GM19239 (cell line): Measurements from ENCODE around the gene SLC25A30.
"Not testable (repeated sequence)": the region's sequence is repeated elsewhere in the genome, so short reads cannot be mapped to it uniquely, and the experiment has no call there.

Experiments used
- DNase-seq: peaks from one replicate; pipeline ENCODE4 v3.0.0; 2011; ENCODE audit warnings: low spot score; ENCODE audit not compliant: insufficient read length
- FAIRE-seq: peaks from 2 replicates; lab custom pipeline; 2011; peaks lifted over from hg19 to GRCh38; lab: Jason Lieb, UNC

SLC25A30 gene

DNA sequence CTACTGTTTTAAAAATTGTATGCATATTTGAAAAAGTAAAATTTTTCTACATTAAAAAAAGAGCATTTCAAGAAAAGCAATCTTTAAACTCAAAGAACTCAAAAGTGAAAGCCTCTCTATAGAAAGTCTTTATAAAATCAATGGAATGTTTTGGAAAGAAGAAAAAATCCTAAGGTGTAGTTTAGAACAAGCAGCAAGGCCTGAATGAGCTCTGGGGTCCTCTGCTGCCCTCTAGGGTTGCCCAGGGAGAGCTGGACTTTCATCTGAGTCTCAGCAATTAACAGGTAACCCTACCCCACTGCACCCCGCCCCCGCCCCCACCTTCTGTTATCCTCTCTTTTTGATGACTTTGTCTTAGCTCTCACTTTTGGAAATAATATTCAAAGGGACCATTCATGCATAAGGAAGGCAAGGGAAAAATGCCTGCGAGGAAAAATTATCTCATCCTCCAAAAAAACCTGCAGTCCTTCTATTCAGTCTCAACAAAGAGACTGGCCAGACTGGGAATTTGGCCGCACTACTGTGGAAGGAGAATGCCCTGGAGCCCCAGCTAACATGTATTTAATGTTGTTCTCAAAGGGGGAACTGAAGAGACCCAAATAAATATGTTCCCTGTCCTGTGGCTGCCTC lies 24.1 kb downstream of the SLC25A30 start:
- DNase-seq, result peak; percentile 58
- FAIRE-seq, result no peak

DNA sequence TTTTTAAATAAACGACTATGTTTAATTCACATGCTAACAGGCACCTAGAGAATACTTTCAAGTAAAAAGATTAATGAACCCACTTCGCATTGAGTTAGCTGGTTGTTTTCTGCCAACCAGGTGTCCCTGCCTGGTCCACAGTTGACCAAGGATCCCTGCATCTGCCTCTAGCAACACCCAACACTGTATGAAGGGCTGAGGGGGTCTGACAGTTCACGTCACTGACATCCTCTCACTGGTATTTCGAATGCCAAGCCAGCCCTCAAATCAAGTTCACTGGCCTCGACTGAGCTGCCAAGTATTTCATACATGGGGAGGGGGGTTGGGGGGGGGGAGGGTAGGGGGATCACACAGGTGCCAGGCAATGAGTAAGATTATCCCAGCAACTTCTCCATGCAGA lies 25.4 kb downstream of the SLC25A30 start:
- DNase-seq (no peak), FAIRE-seq (no peak)

DNA sequence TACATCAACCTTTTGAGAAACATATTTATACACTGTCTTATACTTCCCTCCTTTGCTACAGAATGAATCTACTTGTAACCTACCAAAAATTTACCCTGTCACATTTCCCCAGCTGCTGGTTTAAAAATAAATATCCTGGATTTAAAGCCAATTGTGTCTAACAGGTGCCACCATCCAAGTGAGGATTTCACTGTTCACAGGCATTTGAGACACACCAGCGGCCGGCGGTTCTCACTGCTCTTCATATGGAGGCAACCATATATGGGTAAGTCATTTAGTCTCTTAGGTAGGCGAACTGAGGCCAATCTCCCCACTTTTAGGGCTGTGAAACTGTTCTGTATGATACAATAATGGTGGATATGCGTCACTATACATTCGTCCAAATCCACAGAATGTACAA lies 26.2 kb downstream of the SLC25A30 start:
- no peak for DNase-seq
- no peak for FAIRE-seq

DNA sequence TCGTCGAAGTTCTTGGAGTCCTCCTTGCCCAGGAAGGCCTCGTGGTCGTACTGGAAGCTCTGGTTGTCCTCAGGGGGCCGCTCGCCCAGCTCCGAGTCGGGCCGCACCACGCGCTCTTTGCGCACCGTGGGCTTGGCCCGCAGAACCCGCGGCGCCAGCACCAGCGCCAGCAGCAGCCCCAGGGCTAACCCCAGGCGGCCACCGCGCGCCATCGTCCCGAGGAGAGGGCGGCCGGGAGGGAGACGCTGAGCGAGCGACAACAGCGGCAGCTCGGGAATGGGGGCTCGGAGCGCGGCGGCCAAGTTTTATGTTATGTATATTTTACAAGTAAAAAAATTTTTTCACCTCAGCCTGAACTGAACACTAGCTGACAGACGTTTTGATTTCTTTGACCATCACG lies 27.0 kb downstream of the SLC25A30 start:
- DNase-seq, FAIRE-seq: not testable (repeated sequence)

DNA sequence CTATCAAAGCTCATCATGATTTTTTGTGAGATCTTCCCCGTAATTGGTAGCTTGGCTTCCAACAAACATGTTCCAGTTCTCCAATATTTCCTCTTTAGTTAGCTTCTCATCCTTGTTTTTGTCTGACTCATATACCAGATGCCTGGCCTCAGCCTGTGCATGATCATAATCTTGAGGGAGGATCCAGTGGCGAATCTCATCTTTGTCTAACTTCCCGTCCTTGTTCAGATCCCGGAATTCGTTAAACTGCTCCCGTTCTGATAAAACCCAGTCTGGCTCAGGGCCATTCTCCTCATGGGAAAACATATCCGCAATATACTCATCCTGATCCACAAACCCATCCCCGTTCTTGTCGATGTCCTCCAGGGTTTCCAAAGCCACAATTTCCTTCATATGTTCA lies 27.8 kb downstream of the SLC25A30 start:
- FAIRE-seq, DNase-seq: not testable (repeated sequence)

DNA sequence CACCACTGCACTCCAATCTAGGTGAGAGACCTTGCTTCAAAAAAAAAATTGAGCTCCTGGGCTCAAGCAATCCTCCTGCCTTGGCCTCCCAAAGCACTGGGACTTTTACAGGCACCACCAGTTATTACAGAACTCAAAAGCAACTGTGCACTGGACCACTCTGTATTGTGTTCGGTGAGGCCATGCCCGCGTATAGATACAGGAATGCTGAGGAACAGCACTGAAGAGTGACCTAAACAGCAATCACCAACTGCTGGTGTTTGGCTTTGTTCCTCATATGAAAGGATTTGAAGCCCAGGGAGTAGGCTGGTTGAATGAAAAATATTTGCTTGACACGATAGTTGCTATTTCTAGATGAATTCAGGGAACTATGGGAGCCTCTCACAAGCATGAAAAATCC lies 29.5 kb downstream of the SLC25A30 start:
- FAIRE-seq (no peak), DNase-seq (no peak)

DNA sequence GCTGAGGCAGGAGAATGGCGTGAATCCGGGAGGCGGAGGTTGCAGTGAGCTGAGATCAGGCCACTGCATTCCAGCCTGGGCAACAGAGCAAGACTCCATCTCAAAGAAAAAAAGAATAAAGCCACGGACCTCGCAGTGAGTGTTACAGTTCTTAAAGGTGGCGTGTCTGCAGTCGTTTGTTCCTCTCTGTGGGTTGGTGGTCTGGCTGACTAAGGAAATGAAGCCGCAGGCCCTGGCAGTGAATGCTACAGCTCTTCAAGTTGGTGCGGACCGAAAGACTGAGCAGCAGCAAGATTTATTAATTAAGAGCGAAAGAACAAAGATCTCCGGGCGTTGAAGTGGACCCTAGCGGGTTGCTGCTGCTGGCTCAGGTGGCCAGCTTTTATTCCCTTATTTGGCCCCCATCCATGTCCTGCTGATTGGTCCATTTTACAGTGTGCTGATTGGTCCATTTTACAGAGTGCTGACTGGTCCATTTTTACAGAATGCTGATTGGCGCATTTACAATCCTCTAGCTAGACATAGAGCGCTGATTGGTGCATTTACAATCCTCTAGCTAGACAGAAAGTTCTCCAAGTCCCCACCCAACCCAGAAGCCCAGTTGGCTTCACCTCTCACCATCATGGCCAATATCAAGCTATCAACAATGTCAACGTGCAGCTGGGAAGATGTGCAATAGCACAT lies 31.1 kb downstream of the SLC25A30 start:
- not testable (repeated sequence) for FAIRE-seq, DNase-seq

DNA sequence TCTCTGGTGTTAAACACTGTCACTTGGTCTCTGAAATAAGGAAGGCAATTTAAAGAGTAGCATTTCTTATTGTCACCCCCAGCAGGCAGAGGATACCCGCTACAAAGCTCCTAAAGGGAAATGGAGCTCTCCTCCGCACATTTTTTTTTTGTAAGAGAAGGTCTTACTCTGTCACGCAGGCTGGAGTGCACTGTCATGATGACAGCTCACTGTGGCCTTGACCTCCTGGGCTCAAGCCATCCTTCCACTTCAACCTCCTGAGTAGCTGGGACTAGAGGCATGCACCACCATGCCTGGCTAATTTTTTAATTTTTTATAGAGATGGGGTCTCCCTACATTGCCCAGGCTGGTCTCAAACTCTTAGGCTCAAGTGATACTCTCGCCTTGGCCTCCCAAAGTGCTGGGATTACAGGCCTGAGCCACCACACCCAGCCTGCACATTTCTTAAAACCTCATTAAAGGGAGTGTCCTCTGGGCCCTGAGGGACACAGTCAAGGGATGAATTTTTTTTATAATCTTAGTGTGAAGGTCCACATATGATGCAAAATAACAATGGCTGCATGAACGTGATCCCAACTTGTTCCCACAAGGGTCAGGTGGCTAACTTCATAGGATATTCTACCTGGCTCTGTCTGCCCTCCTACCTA lies 32.1 kb downstream of the SLC25A30 start:
- DNase-seq, result no peak
- no peak for FAIRE-seq

DNA sequence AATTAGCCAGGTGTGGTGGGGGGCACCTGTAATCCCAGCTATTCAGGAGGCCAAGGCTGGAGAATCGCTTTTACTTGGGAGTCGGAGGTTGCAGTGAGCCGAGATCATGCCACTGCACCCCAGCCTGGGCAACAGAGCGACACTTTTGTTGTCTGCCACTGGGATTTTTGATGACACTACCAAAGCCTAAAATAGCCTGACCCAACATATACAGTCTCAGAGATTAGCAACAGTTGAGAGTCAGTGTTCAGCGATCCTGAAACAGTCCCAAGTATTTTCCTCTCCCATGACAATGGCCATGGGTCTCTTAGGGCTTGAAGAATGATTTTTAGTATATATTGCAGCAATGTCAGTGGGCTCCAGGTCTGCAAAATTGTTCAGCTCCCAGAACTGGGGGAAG lies 32.9 kb downstream of the SLC25A30 start:
- no peak for DNase-seq
- FAIRE-seq, result no peak

DNA sequence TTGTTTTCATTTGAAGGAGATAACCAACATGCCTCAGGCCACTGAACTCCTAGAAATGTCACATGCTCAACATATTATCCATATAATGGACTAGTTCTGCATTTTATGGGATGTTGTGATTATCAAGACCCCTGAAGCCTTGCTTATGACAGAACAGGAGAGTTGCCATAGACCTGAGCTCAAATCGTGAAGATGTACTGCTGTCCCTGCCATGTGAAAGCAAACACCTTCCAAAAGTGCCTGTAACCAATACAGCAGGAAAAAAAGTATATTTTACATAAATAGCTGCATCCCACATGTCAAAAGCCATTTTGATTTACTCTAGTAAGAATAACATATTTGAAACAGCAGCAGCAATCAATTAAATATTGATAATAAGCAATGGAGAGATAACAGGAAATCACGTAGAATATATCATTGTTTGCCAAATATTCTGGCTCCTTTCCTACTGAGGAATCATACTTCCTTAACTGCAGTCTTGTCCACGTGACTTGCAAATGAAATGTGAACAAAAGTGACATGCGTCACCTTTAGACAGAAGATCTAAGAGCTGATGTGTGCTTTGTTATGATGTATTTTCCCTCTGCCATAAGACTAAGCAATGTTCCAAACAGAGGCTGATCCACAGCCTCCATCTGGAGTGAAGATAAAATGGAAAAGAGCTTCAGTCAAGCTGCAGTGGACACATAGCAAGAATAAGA lies 33.5 kb downstream of the SLC25A30 start:
- DNase-seq, result no peak
- no peak for FAIRE-seq

DNA sequence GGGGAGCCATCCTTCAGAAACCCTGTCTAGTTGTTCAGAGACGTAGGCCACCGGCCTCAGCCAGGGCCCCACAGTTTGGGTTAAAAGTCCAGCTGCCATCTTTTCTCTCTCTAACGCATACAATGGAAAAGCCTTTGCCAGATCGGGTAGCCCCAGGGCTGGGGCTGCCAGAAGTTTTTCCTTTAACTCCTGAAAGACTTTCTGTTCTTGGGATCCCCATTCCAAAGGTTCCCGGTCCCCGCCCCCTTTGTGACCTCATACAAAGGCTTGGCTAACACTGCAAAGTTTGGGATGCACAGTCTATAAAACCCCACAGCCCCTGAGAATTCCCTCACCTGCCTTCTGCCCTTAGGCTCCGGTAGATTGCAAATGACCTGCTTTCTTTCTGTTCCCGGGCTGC lies 35.4 kb downstream of the SLC25A30 start:
- not testable (repeated sequence) for FAIRE-seq, DNase-seq

DNA sequence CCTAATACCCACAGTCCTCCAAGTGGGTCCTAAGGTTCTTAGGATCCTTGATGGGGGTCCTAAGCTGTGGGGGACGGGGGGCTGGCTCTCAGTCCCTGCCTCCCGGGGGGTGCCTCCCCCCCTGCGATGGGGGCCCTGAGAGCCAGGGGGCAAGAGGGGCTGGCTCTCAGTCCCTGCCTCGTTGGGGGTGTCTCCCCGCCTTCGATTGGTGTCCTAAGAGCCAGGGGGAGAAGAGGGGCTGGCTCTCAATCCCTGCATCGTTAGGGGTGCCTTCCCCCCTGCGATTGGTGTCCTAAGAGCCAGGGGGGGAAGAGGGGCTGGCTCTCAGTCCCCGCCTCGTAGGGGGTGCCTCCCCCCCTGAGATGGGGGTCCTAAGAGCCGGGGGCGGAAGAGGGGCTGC lies 37.0 kb downstream of the SLC25A30 start:
- FAIRE-seq (no peak), DNase-seq (no peak)

DNA sequence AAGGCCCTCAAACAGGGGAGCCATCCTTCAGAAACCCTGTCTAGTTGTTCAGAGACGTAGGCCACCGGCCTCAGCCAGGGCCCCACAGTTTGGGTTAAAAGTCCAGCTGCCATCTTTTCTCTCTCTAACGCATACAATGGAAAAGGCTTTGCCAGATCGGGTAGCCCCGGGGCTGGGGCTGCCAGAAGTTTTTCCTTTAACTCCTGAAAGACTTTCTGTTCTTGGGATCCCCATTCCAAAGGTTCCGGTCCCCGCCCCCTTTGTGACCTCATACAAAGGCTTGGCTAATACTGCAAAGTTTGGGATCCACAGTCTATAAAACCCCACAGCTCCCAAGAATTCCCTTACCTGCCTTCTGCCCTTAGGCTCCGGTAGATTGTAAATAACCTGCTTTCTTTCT lies 37.5 kb downstream of the SLC25A30 start:
- DNase-seq, FAIRE-seq: not testable (repeated sequence)

DNA sequence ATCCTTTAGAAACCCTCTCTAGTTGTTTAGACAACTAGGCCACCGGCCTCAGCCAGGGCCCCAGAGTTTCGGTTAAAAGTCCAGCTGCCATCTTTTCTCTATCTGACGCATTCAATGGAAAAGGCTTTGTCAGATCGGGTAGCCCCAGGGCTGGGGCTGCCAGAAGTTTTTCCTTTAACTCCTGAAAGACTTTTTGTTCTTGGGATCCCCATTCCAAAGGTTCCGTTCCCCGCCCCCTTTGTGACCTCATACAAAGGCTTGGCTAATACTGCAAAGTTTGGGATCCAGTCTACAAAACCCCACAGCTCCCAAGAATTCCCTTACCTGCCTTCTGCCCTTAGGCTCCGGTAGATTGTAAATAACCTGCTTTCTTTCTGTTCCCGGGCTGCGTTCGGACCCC lies 38.7 kb downstream of the SLC25A30 start:
- not testable (repeated sequence) for DNase-seq
- peak; percentile 64 for FAIRE-seq

DNA sequence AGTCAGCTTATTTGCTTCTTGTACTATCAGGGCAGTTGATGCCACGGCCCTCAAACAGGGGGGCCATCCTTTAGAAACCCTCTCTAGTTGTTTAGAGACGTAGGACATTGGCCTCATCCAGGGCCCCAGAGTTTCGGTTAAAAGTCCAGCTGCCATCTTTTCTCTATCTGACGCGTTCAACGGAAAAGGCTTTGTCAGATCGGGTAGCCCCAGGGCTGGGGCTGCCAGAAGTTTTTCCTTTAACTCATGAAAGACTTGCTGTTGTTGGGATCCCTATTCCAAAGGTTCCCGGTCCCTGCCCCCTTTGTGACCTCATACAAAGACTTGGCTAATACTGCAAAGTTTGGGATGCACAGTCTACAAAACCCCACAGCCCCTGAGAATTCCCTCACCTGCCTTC lies 39.4 kb downstream of the SLC25A30 start:
- not testable (repeated sequence) for DNase-seq, FAIRE-seq

DNA sequence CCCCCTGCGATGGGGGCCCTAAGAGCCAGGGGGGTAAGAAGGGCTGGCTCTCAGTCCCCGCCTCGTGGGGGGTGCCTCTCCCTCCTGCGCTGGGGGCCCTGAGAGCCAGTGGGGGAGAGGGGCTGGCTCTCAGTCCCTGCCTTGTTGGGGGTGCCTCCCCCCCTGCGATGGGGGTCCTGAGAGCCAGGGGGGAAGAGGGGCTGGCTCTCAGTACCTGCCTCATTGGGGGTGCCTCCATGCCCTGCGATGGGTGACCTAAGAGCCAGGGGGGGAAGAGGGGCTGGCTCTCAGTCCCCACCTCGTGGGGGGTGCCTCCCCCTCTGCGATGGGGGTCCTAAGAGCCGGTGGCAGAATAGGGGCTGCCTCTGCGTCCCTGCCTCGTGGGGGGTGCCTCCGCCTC lies 40.9 kb downstream of the SLC25A30 start:
- not testable (repeated sequence) for DNase-seq, FAIRE-seq

DNA sequence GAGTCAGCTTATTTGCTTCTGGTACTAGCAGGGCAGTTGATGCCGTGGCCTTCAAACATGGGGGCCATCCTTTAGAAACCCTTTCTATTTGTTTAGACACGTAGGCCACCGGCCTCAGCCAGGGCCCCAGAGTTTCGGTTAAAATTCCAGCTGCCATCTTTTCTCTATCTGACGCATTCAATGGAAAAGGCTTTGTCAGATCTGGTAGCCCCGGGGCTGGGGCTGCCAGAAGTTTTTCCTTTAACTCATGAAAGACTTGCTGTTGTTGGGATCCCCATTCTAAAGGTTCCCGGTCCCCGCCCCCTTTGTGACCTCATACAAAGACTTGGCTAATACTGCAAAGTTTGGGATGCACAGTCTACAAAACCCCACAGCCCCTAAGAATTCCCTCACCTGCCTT lies 41.5 kb downstream of the SLC25A30 start:
- FAIRE-seq, DNase-seq: not testable (repeated sequence)

DNA sequence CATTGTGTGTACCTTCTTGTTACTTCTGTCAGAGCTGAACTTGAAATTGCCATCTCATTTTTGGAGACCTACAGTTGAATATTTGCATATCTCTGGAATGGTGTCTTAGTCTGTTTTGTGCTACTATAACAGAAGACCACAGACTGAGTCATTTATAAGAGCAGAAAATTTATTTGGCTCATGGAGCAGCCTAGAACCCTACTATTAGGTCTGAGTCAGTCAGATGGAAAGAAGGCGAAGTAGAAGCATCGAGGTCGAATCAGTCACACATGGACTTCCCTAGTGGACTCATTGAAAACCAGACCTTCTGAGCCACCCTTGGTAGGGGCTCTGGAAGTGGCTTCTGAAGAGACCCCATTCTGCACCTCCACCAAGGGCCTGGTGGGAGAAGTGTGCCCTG lies 43.3 kb downstream of the SLC25A30 start:
- DNase-seq (no peak), FAIRE-seq (no peak)

DNA sequence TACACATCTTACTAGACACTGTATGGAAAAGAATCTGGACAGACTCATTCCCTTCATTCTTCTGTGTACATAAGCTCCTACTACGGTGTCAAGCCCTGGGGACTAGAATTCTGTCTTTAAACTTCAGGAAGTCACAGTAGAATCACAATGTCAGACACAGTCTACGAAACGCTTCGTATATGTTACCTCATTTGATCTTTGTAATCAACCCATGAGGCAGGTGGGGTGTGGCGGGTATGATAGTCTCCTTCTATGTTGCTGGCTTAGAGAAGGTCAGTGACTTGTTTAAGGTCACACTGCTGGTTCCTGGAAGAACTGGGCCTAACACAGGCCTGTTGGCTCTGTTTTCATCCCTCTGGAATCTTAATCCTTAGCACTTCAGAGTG lies 45.0 kb downstream of the SLC25A30 start:
- no peak for FAIRE-seq
- DNase-seq, result no peak

DNA sequence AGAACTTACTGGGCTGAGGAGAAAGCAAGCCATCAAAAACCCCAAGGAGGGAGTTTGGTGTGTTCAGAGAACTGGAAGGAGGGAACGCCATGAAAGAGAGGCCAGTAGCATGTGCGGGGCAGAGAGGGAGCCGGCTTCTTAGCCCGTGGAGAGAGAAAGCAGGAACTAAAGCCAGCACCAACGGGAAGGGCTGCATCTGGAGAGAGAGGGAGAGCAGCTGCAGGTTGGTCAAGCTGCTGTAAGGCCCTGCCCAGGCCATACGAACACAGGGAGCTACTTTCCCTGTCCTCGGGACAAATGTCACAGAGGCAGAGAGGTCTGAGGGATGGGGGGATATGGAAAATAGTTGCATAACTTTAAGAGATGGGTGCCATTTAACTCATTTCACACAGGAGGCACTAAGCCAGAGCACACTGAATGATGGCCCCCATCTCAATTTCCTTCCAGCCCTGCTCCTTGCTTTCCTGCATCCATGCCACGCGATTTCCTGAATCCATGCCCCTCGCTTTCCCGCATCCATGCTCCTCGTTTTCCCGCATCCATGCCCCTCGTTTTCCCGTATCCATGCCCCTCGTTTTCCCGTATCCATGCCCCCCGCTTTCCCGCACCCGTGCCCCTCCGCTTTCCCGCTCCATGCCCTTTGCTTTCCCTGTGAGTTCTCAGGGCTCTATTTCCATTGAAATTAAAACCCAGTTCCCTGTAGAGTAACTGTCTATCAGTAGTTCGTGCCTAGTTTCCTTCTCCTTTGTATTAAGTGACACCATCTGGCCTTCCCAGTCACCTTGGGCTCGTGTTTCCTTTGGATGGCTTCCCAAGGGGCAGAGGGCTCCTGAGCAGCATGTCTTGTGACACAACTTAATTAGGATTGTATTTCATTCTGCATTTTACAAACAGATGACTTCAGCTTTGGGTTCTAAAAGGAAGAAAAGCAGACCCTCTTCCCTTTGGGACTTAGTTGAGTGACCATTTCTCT lies 45.7 kb downstream of the SLC25A30 start:
- no peak for FAIRE-seq
- no peak for DNase-seq
